HUES6 (cell line): ENCODE results near the gene TMEFF2.

Source experiments
- H3K27ac ChIP-seq: 2 replicates; pipeline ENCODE4 v1.7.0; 2013; ENCODE audit warnings: low read depth, mild to moderate bottlenecking, low read length, inconsistent platforms
- H3K27me3 ChIP-seq: 2 replicates; pipeline ENCODE4 v1.6.1; 2013; ENCODE audit warnings: low read length; ENCODE audit not compliant: control insufficient read depth, insufficient read depth
- H3K36me3 ChIP-seq: 2 replicates; pipeline ENCODE4 v1.6.1; 2013; ENCODE audit warnings: low read length; ENCODE audit not compliant: control insufficient read depth, insufficient read depth
- H3K4me1 ChIP-seq: 2 replicates; pipeline ENCODE4 v1.6.1; 2013; ENCODE audit warnings: low read length; ENCODE audit not compliant: control insufficient read depth, insufficient read depth
- H3K4me3 ChIP-seq: 2 replicates; pipeline ENCODE4 v1.5.1; 2013; ENCODE audit warnings: low read depth, low read length
- H3K9ac ChIP-seq: one replicate; pipeline ENCODE4 v1.6.1; 2013; ENCODE audit warnings: mild to moderate bottlenecking, low read length
- H3K9me3 ChIP-seq: 2 replicates; pipeline ENCODE4 v1.6.1; 2013; ENCODE audit warnings: low read depth, low read length; ENCODE audit not compliant: control insufficient read depth, insufficient read depth

The TMEFF2 gene

GRCh38 chr2:191991442-191991841 lies 203.3 kb downstream of the TMEFF2 start:
- no peaks in the 10 kb centered on the region for H3K27me3 ChIP-seq
- H3K9ac ChIP-seq = no peak overlapping the region
- H3K4me3 ChIP-seq = no peak overlapping the region
- H3K4me1 ChIP-seq = peaks cover 12% of the 10 kb centered on the region
- H3K36me3 ChIP-seq = no peaks in the 10 kb centered on the region
- no peak overlapping the region for H3K27ac ChIP-seq
- H3K9me3 ChIP-seq = no peaks in the 10 kb centered on the region

DNA sequence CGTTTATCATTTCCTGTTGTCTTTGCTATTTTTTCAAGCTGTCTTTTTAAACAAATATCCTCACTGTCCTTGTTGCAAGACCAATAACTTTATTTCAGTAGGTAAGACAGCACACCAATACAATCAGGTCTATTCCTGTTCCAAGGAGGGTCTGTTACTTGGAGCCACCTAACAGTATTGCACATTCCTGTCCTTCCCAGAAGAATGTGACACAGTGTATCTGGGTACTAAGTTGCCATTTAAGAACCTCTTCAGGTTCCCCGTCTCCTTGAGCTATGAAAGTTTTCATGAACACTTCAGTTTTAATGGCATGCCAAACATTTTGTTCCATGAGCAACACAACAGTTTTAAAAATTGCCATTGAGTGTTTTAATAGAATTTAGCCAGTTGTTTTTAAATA lies 209.0 kb downstream of the TMEFF2 start:
- Histone ChIP-seq H3K9ac (no peak overlapping the region), H3K9me3 (no peaks in the 10 kb centered on the region), H3K27me3 (no peaks in the 10 kb centered on the region), H3K4me1 (peaks cover under 1% of the 10 kb centered on the region; the same call in 1 of the 2 replicates), H3K27ac (no peak overlapping the region), H3K36me3 (no peaks in the 10 kb centered on the region), H3K4me3 (no peak overlapping the region)

DNA sequence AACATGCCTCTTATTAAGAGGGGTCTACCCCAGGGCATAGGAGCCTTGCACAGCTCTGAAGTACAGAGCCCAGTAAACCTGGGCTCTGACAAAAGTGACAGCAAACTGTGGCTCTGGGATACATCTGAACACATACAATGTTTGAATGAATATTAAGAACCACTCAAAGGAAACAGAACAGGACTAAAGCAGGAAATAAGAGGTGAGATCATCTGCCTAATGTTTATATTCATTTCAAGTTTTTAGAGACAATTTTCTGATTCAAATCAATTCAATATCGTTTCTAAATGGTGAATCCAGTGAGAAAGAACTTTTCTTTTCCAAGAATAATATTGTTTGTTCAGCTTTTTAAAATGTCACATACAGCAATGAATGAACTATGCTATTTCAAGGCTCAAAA lies 211.1 kb downstream of the TMEFF2 start:
- Histone ChIP-seq H3K27ac (no peak overlapping the region), H3K4me1 (peaks cover 16% of the 10 kb centered on the region), H3K9me3 (no peaks in the 10 kb centered on the region), H3K27me3 (no peaks in the 10 kb centered on the region), H3K36me3 (no peaks in the 10 kb centered on the region), H3K4me3 (no peak overlapping the region), H3K9ac (no peak overlapping the region)

- H3K4me3 ChIP-seq = no peak overlapping the region
- H3K9me3 ChIP-seq = no peaks in the 10 kb centered on the region
- no peaks in the 10 kb centered on the region for H3K36me3 ChIP-seq
- no peak overlapping the region for H3K27ac ChIP-seq
- no peak overlapping the region for H3K9ac ChIP-seq
- H3K4me1 ChIP-seq = peaks cover 19% of the 10 kb centered on the region
- H3K27me3 ChIP-seq = no peaks in the 10 kb centered on the region
Measured at GRCh38 chr2:191983186-191983585, 211.5 kb downstream of the TMEFF2 start.

DNA sequence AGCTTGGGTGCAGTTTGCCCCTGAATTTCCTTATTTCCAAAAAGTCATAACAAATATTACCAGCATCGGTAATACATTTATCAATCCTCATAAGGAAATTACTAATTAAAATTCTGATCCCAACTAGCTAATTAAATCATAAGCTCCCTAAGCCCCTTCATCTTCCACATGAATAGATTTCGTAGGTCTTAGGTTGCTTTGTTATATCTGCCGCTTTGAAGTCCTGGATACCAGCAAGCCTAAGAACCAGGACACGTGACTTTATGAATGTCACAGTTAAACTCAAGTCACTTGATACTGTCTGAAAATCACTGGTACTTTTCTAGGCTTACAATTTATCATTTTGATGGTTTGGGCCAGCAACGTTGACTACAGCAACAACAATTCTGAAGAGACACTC lies 213.0 kb downstream of the TMEFF2 start:
- no peak overlapping the region for H3K4me3 ChIP-seq
- H3K4me1 ChIP-seq = peaks cover 19% of the 10 kb centered on the region
- no peak overlapping the region for H3K27ac ChIP-seq
- no peaks in the 10 kb centered on the region for H3K36me3 ChIP-seq
- H3K9ac ChIP-seq = no peak overlapping the region
- no peaks in the 10 kb centered on the region for H3K27me3 ChIP-seq
- no peaks in the 10 kb centered on the region for H3K9me3 ChIP-seq

- no peak overlapping the region for H3K27ac ChIP-seq
- H3K9ac ChIP-seq = no peak overlapping the region
- no peaks in the 10 kb centered on the region for H3K9me3 ChIP-seq
- no peaks in the 10 kb centered on the region for H3K27me3 ChIP-seq
- no peaks in the 10 kb centered on the region for H3K36me3 ChIP-seq
- H3K4me1 ChIP-seq = peaks cover 19% of the 10 kb centered on the region
- no peak overlapping the region for H3K4me3 ChIP-seq
Measured at GRCh38 chr2:191980483-191980882, 214.2 kb downstream of the TMEFF2 start.

DNA sequence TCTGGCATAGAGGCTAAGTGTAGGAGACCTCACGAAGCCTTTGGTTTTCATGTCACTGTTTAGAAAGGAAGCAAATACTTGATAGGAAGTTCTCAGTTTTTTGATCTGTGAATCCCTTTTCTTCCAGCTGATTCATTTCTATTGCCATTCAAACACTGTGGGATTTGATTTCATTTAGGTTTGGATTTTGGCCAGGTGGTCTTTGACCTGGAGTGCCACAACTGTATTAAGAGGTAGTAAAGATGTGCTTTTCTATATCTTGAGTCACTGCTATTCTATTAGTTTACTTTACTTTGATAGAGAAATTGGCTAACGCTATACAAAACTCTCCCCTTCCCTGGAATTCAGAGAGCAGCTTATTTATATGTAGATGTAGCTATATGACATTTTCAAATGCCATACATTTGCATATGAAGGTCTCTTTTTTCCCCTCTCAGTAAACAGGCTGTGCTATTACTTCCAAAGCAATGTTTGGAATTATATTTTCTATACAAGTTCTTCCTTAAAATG lies 215.5 kb downstream of the TMEFF2 start:
- Histone ChIP-seq H3K4me3 (no peak overlapping the region), H3K27ac (no peak overlapping the region), H3K9me3 (no peaks in the 10 kb centered on the region), H3K9ac (no peak overlapping the region), H3K36me3 (no peaks in the 10 kb centered on the region), H3K4me1 (peaks cover 19% of the 10 kb centered on the region), H3K27me3 (no peaks in the 10 kb centered on the region)

DNA sequence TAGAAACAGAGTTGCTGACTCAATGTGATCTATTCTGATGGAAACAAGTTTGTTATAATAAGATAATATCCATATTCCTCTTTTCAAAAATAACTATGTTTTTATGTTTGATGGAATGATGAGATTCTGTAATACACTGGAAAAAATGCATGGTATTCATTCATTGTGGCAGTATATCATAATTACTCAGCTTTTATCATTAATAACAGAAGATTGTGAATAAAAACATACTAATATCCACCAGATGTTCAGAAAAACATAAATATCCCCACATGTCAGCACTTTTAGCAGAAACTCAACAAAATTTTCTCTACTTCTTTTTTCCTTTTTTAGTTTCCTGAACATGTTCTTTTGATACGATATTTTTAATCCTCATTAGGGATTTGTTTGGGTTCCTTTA lies 217.0 kb downstream of the TMEFF2 start:
- Histone ChIP-seq H3K4me1 (peaks cover 19% of the 10 kb centered on the region), H3K27ac (no peak overlapping the region), H3K4me3 (no peak overlapping the region), H3K36me3 (no peaks in the 10 kb centered on the region), H3K9ac (no peak overlapping the region), H3K27me3 (no peaks in the 10 kb centered on the region), H3K9me3 (no peaks in the 10 kb centered on the region)

GRCh38 chr2:191976436-191976835 lies 218.3 kb downstream of the TMEFF2 start:
- Histone ChIP-seq H3K36me3 (no peaks in the 10 kb centered on the region), H3K4me1 (peaks cover 19% of the 10 kb centered on the region), H3K4me3 (no peak overlapping the region), H3K27me3 (no peaks in the 10 kb centered on the region), H3K9me3 (no peaks in the 10 kb centered on the region), H3K9ac (no peak overlapping the region), H3K27ac (no peak overlapping the region)

GRCh38 chr2:191974676-191975075 lies 220.1 kb downstream of the TMEFF2 start:
- Histone ChIP-seq H3K27me3 (no peaks in the 10 kb centered on the region), H3K4me3 (no peak overlapping the region), H3K27ac (no peak overlapping the region), H3K9me3 (no peaks in the 10 kb centered on the region), H3K4me1 (peaks cover 11% of the 10 kb centered on the region), H3K9ac (no peak overlapping the region), H3K36me3 (no peaks in the 10 kb centered on the region)

GRCh38 chr2:191970867-191971266 lies 223.9 kb downstream of the TMEFF2 start:
- no peak overlapping the region for H3K9ac ChIP-seq
- H3K36me3 ChIP-seq = no peaks in the 10 kb centered on the region
- H3K9me3 ChIP-seq = no peaks in the 10 kb centered on the region
- H3K4me3 ChIP-seq = no peak overlapping the region
- H3K27me3 ChIP-seq = no peaks in the 10 kb centered on the region
- no peaks in the 10 kb centered on the region for H3K4me1 ChIP-seq
- no peak overlapping the region for H3K27ac ChIP-seq

GRCh38 chr2:191968120-191968519 lies 226.6 kb downstream of the TMEFF2 start:
- Histone ChIP-seq H3K9ac (no peak overlapping the region), H3K4me3 (no peak overlapping the region), H3K9me3 (no peaks in the 10 kb centered on the region), H3K27ac (no peak overlapping the region), H3K36me3 (no peaks in the 10 kb centered on the region), H3K4me1 (no peaks in the 10 kb centered on the region), H3K27me3 (no peaks in the 10 kb centered on the region)
